Measurements from ENCODE around the gene PICK1. TPM values are rescaled to one million over a fixed set of nuclear protein-coding genes. Genes with fewer than 3 reads are reported as not detected.

PICK1 gene
- total RNA-seq, 1 experiment from 2014 or later = 7.3 TPM

- Histone ChIP-seq H3K9me3 (no peaks in the 10 kb centered on the region), H3K36me3 (no peaks in the 10 kb centered on the region), H3K4me3 (no peak overlapping the region), H3K27me3 (no peaks in the 10 kb centered on the region)
- DNase-seq = no peak
These were observed 11.6 kb downstream of the PICK1 start for GRCh38 chr22:38068641-38069371.

- no peak overlapping the region for H3K4me3 ChIP-seq
- H3K36me3 ChIP-seq = no peaks in the 10 kb centered on the region
- DNase-seq = peak; percentile 31
- H3K27me3 ChIP-seq = no peaks in the 10 kb centered on the region
- no peaks in the 10 kb centered on the region for H3K9me3 ChIP-seq
These were observed 12.4 kb downstream of the PICK1 start for GRCh38 chr22:38069372-38070249.

- Histone ChIP-seq H3K27me3 (no peaks in the 10 kb centered on the region), H3K36me3 (no peaks in the 10 kb centered on the region), H3K9me3 (no peaks in the 10 kb centered on the region), H3K4me3 (no peak overlapping the region)
- no peak for DNase-seq
These were observed 13.2 kb downstream of the PICK1 start for GRCh38 chr22:38070250-38070921.

GRCh38 chr22:38071421-38072321 is 14.5 kb downstream of the PICK1 start:
- no peaks in the 10 kb centered on the region for H3K36me3 ChIP-seq
- no peaks in the 10 kb centered on the region for H3K9me3 ChIP-seq
- H3K4me3 ChIP-seq = no peak overlapping the region
- H3K27me3 ChIP-seq = no peaks in the 10 kb centered on the region
- no peak for DNase-seq

- DNase-seq = peak; percentile 19
- no peaks in the 10 kb centered on the region for H3K9me3 ChIP-seq
- H3K27me3 ChIP-seq = no peaks in the 10 kb centered on the region
- H3K36me3 ChIP-seq = no peaks in the 10 kb centered on the region
- H3K4me3 ChIP-seq = no peak overlapping the region
These were observed 15.3 kb downstream of the PICK1 start for GRCh38 chr22:38072322-38073149.

GRCh38 chr22:38073150-38074130 is 16.2 kb downstream of the PICK1 start:
- no peak for DNase-seq
- Histone ChIP-seq H3K27me3 (no peaks in the 10 kb centered on the region), H3K9me3 (no peaks in the 10 kb centered on the region), H3K36me3 (no peaks in the 10 kb centered on the region), H3K4me3 (no peak overlapping the region)

- Histone ChIP-seq H3K4me3 (no peak overlapping the region), H3K36me3 (no peaks in the 10 kb centered on the region), H3K27me3 (no peaks in the 10 kb centered on the region), H3K9me3 (no peaks in the 10 kb centered on the region)
- DNase-seq = no peak
These were observed 17.2 kb downstream of the PICK1 start for GRCh38 chr22:38074181-38075104.

- no peak for DNase-seq
These were observed 18.1 kb downstream of the PICK1 start for GRCh38 chr22:38075105-38075825.

GRCh38 chr22:38075961-38076360 is 18.8 kb downstream of the PICK1 start:
- Histone ChIP-seq H3K4me3 (no peak overlapping the region), H3K27me3 (no peaks in the 10 kb centered on the region), H3K9me3 (no peaks in the 10 kb centered on the region), H3K36me3 (no peaks in the 10 kb centered on the region)
- DNase-seq = no peak

More at GRCh38 chr22:38075105-38075825, 18.1 kb downstream of the PICK1 start:
- Histone ChIP-seq H3K36me3 (no peaks in the 10 kb centered on the region), H3K9me3 (no peaks in the 10 kb centered on the region), H3K4me3 (no peak overlapping the region), H3K27me3 (no peaks in the 10 kb centered on the region)

GRCh38 chr22:38077096-38077495 is 19.9 kb downstream of the PICK1 start:
- no peak for DNase-seq
- H3K4me3 ChIP-seq = no peak overlapping the region
- no peaks in the 10 kb centered on the region for H3K9me3 ChIP-seq
- no peaks in the 10 kb centered on the region for H3K27me3 ChIP-seq
- H3K36me3 ChIP-seq = no peaks in the 10 kb centered on the region

GRCh38 chr22:38077595-38077994 is 20.4 kb downstream of the PICK1 start:
- H3K27me3 ChIP-seq = no peaks in the 10 kb centered on the region
- H3K36me3 ChIP-seq = no peaks in the 10 kb centered on the region
- no peak overlapping the region for H3K4me3 ChIP-seq
- no peak for DNase-seq
- H3K9me3 ChIP-seq = no peaks in the 10 kb centered on the region

GRCh38 chr22:38078046-38078840 is 21.0 kb downstream of the PICK1 start:
- Histone ChIP-seq H3K4me3 (no peak overlapping the region), H3K36me3 (no peaks in the 10 kb centered on the region), H3K27me3 (no peaks in the 10 kb centered on the region), H3K9me3 (no peaks in the 10 kb centered on the region)
- no peak for DNase-seq
